Measurements from ENCODE around the gene PSMD7.
"Not testable (repeated sequence)": the region's sequence is repeated elsewhere in the genome, so short reads cannot be mapped to it uniquely, and the experiment has no call there.

Gene PSMD7

DNA sequence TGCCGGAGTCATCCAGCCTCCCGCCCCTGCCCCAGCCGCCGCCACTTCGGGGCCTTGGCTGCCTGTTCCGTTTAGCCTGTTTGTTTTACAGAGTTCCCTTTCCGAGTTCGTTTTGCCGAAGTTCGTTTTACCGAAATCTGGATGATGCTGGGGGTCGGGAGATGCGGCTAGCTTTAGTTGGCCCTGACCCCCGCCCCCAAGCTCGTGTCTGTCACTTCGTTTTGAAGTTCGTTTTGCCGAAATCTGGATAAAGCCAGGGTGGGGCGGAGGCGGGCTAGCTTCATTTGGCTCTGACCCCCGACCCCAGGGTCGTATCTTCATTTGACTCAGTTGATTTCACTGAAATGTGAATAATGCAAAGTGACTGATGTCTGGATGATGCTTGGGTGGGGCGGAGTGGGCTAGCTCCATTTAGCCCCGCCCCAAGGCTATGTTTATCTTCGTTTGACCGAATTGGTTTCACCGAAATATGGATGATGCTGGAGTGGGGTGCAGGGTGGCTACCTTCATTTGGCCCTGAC lies 591 bp downstream of the PSMD7 start:
- DNase-seq (ENCODE audit: low spot score) = peak; percentile 73

DNA sequence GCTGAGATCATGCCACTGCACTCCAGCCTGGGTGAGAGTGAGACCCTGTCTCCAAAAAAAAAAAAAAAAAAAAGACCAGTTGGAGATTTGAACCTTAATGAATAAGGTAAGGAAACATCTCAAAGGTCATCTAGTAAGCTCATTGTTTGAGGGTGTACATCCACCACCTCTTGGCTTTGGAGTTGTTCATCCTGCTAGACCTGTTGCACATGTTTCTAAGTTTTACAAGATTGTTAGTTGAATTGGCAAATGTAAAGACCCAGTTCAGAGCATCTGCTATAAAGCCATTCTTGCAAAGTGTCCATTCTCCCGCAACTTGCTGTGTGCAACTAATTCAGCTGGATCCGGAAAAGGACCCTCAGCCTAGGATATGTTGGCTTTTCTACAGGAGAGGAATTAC lies 1.5 kb downstream of the PSMD7 start:
- DNase-seq (ENCODE audit: low spot score) = no peak

- DNase-seq (ENCODE audit: low spot score) = no peak
These were observed 5.7 kb downstream of the PSMD7 start for GRCh38 chr16:74302341-74302740.

GRCh38 chr16:74304164-74304834 lies 7.7 kb downstream of the PSMD7 start:
- no peak for DNase-seq (ENCODE audit: low spot score)

DNA sequence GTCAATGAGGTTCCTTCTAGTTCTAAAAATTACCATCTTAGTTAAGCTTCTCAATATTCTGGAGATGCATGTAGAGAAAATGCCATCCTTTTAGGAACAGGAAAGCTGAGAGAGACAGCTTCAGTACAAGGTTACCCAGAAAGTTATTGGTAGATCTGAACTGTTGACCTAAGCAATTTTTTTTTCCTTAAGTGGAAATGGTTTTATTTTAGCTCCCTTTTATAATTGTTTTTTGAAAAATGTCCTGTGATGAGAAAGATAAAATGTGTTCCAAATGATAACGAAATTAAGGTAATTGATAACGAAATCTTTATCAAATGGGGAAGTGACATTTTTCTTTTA lies 8.2 kb downstream of the PSMD7 start:
- no peak for DNase-seq (ENCODE audit: low spot score)

GRCh38 chr16:74305281-74305680 lies 8.7 kb downstream of the PSMD7 start:
- DNase-seq (ENCODE audit: low spot score) = no peak

DNA sequence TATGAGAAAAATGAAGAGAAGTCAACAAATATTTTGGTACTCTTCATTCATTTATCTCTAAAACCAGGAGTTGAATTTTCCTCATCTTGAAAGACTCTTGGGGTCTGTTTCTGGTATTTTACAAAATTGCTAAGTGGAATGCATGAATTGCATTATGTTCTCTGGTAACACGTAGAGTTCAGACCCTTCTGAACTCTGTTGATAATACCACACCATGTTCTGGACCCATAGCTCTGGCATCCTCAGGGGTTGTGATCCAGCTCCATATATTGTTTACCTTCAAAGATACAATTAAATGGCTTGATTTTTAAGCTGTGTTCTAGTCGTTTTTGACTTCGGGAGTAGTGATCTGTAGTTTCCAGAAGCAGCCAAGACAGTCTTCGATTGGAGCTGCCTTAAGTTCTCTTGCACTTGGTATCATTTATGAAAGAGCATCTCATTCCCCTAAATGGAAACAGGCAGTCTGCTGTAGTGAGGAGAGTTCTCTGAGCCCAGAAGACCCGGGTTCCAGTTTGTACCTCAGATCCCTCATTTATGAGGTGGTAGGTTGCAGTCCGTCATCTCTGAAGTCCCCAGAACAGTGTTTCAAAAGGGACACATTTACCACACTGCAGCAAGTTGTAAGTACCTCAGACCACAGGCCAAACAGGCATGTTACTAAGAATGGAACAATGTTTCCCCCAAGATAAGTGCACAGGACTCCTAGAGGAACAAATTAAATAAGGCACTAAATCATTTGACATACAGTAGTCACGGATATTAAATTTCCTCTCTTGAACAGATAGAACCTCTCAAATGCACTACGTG lies 9.6 kb downstream of the PSMD7 start:
- DNase-seq (ENCODE audit: low spot score) = no peak

GRCh38 chr16:74307383-74307782 lies 10.8 kb downstream of the PSMD7 start:
- no peak for DNase-seq (ENCODE audit: low spot score)

DNA sequence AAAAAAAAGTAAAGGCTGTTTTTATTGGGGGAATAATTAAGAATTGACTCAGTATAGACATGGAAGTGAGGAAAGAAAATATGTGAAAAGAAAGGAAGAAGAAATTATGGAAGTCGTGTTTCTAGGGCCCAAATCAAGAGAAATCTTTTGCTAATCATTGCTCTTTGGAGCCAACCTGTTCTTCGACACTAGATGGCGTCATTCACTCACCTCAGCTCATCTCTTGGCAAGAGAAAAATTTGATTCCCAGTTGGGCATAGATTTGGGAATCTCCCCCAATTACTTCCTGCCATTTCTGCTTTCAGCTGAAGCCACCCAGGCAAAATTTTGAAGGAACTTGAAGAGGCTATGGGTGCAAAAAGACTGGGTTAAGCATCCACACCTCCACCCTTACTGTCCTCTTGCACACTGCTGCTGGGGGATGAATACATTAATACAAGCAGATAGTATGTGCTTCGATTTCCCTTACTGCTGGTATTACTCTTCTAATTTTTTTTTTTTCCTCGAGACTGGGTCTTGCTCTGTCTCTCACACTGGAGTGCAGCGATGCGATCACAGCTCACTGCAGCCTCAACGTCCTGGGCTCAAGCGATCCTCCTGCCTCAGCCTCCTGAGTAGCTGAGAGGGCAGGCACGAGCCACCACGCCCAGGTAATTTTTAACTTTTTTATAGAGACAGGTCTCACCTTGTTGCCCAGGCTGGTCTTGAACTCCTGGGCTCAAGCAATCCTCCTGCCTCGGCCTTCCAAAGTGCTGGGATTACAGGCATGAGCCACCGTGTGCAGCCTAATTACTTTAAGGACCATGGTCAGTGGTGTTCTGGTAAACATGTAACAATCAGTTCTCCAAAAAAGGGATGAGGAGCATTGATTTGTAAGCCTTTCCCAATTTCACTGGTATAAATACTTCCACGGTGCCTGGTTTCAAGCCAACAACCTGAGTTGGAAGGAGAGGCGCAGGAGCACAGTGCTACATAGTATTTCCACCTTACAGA lies 13.5 kb downstream of the PSMD7 start:
- peak; percentile 73 for DNase-seq (ENCODE audit: low spot score)

DNA sequence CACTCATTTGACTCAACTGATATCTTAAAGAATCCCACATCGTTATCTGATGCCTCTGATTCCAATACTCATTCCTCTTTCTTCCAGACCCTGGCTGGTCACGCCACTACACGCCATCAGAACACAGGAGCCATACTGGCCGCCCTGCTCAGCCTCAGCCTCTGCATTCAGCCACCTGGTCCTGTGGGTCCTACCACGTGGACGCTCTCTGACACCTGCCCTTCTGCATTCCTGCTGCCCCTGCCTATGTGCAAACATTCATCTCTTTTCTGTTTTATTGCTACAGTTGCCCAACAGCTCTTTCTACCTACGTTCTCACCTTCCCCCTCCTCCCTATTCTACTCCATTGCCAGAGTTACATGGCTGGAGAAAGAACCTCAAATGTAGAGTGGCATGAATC lies 18.4 kb downstream of the PSMD7 start:
- no peak for DNase-seq (ENCODE audit: low spot score)

- DNase-seq (ENCODE audit: low spot score) = no peak
These were observed 24.1 kb downstream of the PSMD7 start for GRCh38 chr16:74320707-74321106.

DNA sequence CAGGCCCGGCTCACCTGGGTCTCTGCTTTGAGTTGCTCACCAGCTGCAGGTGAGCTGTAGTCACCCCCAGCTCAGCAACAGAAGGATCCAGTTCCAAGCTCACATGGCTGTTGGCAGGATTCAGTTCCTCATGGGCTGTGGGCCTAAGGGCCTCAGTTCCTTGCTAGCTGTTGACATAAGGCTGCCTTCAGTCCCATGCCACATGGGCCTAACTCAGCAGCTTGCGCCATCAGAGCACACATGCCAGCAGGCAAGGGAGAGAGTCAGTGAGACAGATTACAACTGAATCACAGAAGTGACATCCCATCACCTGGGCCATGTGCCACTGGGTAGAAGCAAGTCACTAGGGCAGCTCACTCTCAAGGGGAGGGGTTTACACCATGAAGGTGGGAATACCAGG lies 24.7 kb downstream of the PSMD7 start:
- no peak for DNase-seq (ENCODE audit: low spot score)

GRCh38 chr16:74322301-74322710 lies 25.7 kb downstream of the PSMD7 start:
- DNase-seq (ENCODE audit: low spot score) = no peak

DNA sequence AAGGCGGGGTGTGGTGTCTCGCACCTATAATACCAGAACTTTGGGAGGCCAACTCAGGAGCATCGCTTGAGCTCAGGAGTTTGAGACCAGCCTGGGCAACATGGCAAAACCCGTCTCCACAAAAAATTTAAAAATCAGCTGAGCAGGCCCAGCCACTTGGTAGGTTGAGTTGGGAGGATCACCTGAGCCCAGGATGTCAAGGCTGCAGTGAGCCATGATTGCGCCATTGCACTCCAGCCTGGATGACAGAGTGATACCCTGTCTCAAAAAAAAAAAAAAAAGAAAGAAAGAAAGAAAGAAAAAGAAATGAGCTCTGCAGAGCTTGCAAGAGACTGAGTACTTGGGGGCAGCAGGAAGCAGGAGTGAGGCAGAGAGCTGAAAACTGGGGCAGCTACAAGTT lies 28.2 kb downstream of the PSMD7 start:
- DNase-seq (ENCODE audit: low spot score) = not testable (repeated sequence)

DNA sequence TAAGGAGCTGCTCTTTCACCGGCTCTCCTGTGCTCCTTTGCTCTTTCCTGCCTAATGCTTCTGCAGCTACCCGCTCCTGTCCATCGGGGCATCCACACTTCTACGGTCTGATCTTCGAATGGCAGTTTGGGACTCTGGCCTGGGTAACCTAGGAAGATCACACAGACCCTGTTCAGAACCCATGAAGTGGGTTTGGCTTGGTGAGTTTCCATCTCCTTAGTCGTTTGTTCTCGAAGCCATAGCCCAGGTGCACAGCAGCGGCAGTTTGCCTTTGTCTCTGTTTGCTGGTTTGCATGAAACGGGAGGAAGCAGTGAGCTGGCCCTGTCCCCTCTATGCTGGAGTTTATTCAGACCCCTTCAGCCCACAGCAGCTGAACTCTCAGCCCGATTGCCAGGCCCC lies 29.0 kb downstream of the PSMD7 start:
- DNase-seq (ENCODE audit: low spot score) = no peak

DNA sequence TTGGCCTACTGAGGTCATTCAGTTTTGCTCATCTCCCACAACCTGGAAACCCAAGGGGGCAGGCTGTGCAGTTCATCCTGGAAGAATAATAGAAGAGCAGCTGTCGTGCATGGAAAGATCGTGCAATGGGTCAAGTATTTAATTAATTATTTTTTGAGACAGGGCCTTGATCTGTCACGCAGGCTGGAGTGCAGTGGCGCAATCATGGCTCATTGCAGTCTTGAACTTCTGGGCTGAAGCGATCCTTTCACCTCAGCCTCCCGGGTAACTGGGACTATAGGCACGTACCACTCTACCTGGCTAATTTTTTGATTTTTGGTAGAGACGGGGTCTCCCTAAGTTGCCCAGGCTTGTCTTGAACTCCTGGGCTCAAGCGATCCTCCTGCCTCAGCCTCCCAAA lies 31.7 kb downstream of the PSMD7 start:
- not testable (repeated sequence) for DNase-seq (ENCODE audit: low spot score)

DNA sequence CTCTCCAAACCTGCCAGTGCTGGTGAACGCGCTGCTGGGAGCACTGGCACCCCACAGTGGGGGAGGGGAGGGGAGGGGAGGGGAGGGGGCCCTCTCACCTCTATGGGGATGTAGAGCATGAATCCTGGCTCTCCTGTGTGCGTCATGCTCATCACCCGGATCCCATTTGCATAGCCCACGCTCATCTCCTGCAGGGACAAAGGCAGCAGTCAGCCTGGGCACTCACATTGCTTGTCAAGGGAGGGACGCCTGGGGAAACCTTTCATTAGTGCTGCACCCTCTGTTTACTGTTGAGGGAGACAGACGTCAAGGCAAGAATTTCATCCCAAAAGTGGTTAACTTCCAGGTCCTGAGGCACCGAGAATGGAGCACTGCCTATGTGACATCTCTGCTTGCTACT lies 35.9 kb downstream of the PSMD7 start:
- DNase-seq (ENCODE audit: low spot score) = not testable (repeated sequence)

DNA sequence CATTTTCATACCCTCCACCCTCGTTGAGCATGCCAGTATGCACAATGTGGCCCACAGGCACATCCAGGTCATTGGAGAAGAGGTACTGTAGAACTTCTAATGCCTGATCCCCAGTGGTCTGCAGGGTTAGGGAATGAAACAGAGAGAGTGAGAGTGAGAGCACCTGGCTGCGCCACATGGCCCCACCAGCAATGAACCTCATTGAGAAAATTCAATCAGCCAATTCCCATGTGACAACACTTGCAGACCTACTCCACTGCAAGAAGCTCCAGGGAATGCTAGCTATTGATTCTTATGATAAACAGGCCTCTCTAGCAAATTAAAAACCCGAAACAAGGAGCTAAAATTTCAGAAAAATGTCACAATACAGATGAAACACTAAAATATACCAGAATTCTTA lies 40.9 kb downstream of the PSMD7 start:
- DNase-seq (ENCODE audit: low spot score) = not testable (repeated sequence)

- DNase-seq (ENCODE audit: low spot score) = not testable (repeated sequence)
These were observed 42.6 kb downstream of the PSMD7 start for GRCh38 chr16:74339226-74339625.

DNA sequence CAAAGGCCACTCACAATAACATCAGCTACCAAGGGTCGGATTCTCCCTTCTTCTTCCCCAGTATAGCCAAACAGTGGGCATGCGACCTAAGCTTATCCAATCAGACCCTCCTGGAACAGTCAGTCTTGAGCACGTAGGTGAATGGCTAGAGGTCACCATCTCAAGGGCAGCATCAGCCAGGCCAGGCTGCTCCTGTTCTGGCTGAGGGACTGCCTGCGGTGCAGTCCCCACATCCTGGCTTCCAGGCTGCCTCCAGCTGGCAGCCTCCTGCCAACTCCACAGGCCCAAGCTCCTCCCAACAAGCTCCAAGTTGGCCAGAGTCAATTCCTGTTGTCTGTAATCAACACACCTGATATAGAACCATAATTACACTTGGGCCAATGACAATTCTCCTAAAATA lies 56.4 kb downstream of the PSMD7 start:
- DNase-seq (ENCODE audit: low spot score) = not testable (repeated sequence)

Data from hematopoietic multipotent progenitor cell treated with erythropoietin and hydrocortisone succinate and interleukin-3 and kit ligand, for 17 days (in vitro differentiated cells).